Kasumi-1 (cell line): ENCODE results near the gene CAPZB.
A peak's percentile ranks its signal among the peaks of the same experiment; 100 is the strongest.
"Not testable (repeated sequence)": the region's sequence is repeated elsewhere in the genome, so short reads cannot be mapped to it uniquely, and the experiment has no call there.

ENCODE experiments used
- DNase-seq, 2 experiments: peaks; one replicate each; lab custom pipeline; 2025; lab: John Stamatoyannopoulos, UW

The CAPZB gene

GRCh38 chr1:19485362-19486187 lies at the start of gene CAPZB:
Gene CAPZB (minus strand): TSS chr1:19485539. CDS start chr1:19485438, 101 bp downstream.
- peak; percentile 73 to 79 for DNase-seq

- no peak for DNase-seq
These were observed 48.9 kb upstream of the CAPZB start for GRCh38 chr1:19534281-19534680.

GRCh38 chr1:19533626-19534025 lies 48.3 kb upstream of the CAPZB start:
- DNase-seq = no peak

GRCh38 chr1:19532519-19532918 lies 47.2 kb upstream of the CAPZB start:
- no peak for DNase-seq

- no peak for DNase-seq
These were observed 44.3 kb upstream of the CAPZB start for GRCh38 chr1:19529664-19530063.

- DNase-seq = no peak
These were observed 43.1 kb upstream of the CAPZB start for GRCh38 chr1:19528438-19528837.

- no peak for DNase-seq
These were observed 40.5 kb upstream of the CAPZB start for GRCh38 chr1:19525607-19526545.

GRCh38 chr1:19524791-19525190 lies 39.5 kb upstream of the CAPZB start:
- no peak for DNase-seq

- not testable (repeated sequence) for DNase-seq
These were observed 37.2 kb upstream of the CAPZB start for GRCh38 chr1:19522570-19522969.

GRCh38 chr1:19521411-19521810 lies 36.1 kb upstream of the CAPZB start:
- no peak for DNase-seq

- DNase-seq = no peak
These were observed 31.7 kb upstream of the CAPZB start for GRCh38 chr1:19517017-19517416.

GRCh38 chr1:19515201-19515600 lies 29.9 kb upstream of the CAPZB start:
- no peak for DNase-seq

GRCh38 chr1:19514391-19514831 lies 29.1 kb upstream of the CAPZB start:
- no peak for DNase-seq

GRCh38 chr1:19512545-19512944 lies 27.2 kb upstream of the CAPZB start:
- DNase-seq = no peak

- DNase-seq = peak; percentile 46 to 60
These were observed 25.8 kb upstream of the CAPZB start for GRCh38 chr1:19511116-19511515.

- DNase-seq = not testable (repeated sequence)
These were observed 24.3 kb upstream of the CAPZB start for GRCh38 chr1:19509647-19510046.

GRCh38 chr1:19507516-19507915 lies 22.2 kb upstream of the CAPZB start:
- DNase-seq = no peak

GRCh38 chr1:19505693-19506457 lies 20.5 kb upstream of the CAPZB start:
- DNase-seq = peak; percentile 98

GRCh38 chr1:19504796-19505692 lies 19.7 kb upstream of the CAPZB start:
- no peak for DNase-seq

GRCh38 chr1:19502284-19502683 lies 16.9 kb upstream of the CAPZB start:
- DNase-seq = not testable (repeated sequence)

- not testable (repeated sequence) for DNase-seq
These were observed 14.5 kb upstream of the CAPZB start for GRCh38 chr1:19499887-19500286.
